22Rv1 (cell line): ENCODE data around the gene MYMK.

Experiments
- H3K27ac ChIP-seq: fragments of 450-650 bp; 2 replicates; pipeline ENCODE4 v1.5.1; 2017
- CTCF ChIP-seq: fragments of 450-650 bp; IDR thresholded peaks from 2 replicates; pipeline ENCODE4 v1.5.1; 2017; ENCODE audit warnings: mild to moderate bottlenecking
- ZFX ChIP-seq: fragments of 450-650 bp; IDR thresholded peaks from 2 replicates; pipeline ENCODE4 v1.6.1; 2017; ENCODE audit warnings: antibody characterized with exemption, borderline replicate concordance

The MYMK gene

GRCh38 chr9:133477461-133477860 lies 47.3 kb downstream of the MYMK start:
- no peak overlapping the region for H3K27ac ChIP-seq
- TF ChIP-seq CTCF (no peak), ZFX (no peak)

- no peak overlapping the region for H3K27ac ChIP-seq
- no peak for TF ChIP-seq ZFX
- no peak for TF ChIP-seq CTCF
Observed at GRCh38 chr9:133476941-133477340, 47.8 kb downstream of the MYMK start.

GRCh38 chr9:133476036-133476931 lies 48.5 kb downstream of the MYMK start:
- TF ChIP-seq CTCF (no peak), ZFX (no peak)
- no peak overlapping the region for H3K27ac ChIP-seq

GRCh38 chr9:133475292-133476012 lies 49.3 kb downstream of the MYMK start:
- H3K27ac ChIP-seq: no peak overlapping the region
- TF ChIP-seq CTCF (no peak), ZFX (no peak)

GRCh38 chr9:133474853-133475252 lies 49.9 kb downstream of the MYMK start:
- TF ChIP-seq CTCF: no peak
- TF ChIP-seq ZFX: no peak
- H3K27ac ChIP-seq: no peak overlapping the region

GRCh38 chr9:133474215-133474614 lies 50.5 kb downstream of the MYMK start:
- no peak for TF ChIP-seq CTCF
- H3K27ac ChIP-seq: no peak overlapping the region

- H3K27ac ChIP-seq: no peak overlapping the region
- TF ChIP-seq ZFX (no peak), CTCF (no peak)
Observed at GRCh38 chr9:133473743-133474142, 51.0 kb downstream of the MYMK start.
